Neural progenitor cell (in vitro differentiated cells): ENCODE data around the gene USF2. TPM values are rescaled to one million over a fixed set of nuclear protein-coding genes. Genes with fewer than 3 reads are reported as not detected.

Experiments
- DNase-seq: peaks from one replicate; pipeline ENCODE4 v3.0.0-alpha.2; 2016; ENCODE audit warnings: low spot score
- H2AFZ ChIP-seq: fragments of 200-600 bp; sonication (generic); replicated peaks from 2 replicates; pipeline ENCODE4 v1.6.1; 2016; ENCODE audit warnings: antibody characterized with exemption
- H3F3A ChIP-seq: fragments of 200-600 bp; sonication (generic); 2 replicates; pipeline ENCODE4 v1.6.1; 2016; ENCODE audit warnings: antibody characterized with exemption, low read depth
- H3K27ac ChIP-seq: fragments of 200-600 bp; sonication (generic); 2 replicates; pipeline ENCODE4 v1.5.1; 2016; ENCODE audit warnings: mild to moderate bottlenecking
- H3K27me3 ChIP-seq: fragments of 200-600 bp; sonication (generic); 2 replicates; pipeline ENCODE4 v1.6.1; 2016; ENCODE audit warnings: mild to moderate bottlenecking, moderate library complexity
- H3K36me3 ChIP-seq: fragments of 200-600 bp; sonication (generic); 2 replicates; pipeline ENCODE4 v1.5.1; 2016
- H3K4me1 ChIP-seq: fragments of 200-600 bp; sonication (generic); 2 replicates; pipeline ENCODE4 v1.6.1; 2016; ENCODE audit warnings: mixed run types
- H3K4me2 ChIP-seq: fragments of 200-600 bp; sonication (generic); 2 replicates; pipeline ENCODE4 v1.6.1; 2016
- H3K4me3 ChIP-seq: fragments of 200-600 bp; sonication (generic); 2 replicates; pipeline ENCODE4 v1.5.1; 2016
- H3K79me2 ChIP-seq: fragments of 200-600 bp; sonication (generic); 2 replicates; pipeline ENCODE4 v1.6.1; 2016; ENCODE audit warnings: low read depth
- H3K9ac ChIP-seq: fragments of 200-600 bp; sonication (generic); 2 replicates; pipeline ENCODE4 v1.6.1; 2016
- H3K9me3 ChIP-seq: fragments of 200-600 bp; sonication (generic); 2 replicates; pipeline ENCODE4 v1.5.1; 2016; ENCODE audit warnings: low read depth
- H4K20me1 ChIP-seq: fragments of 200-600 bp; sonication (generic); 2 replicates; pipeline ENCODE4 v1.6.1; 2016; ENCODE audit warnings: low read depth
- H3K27ac Mint-ChIP-seq: 3 replicates; pipeline ENCODE4 v1.8.0; 2021; ENCODE audit warnings: mixed read lengths
- H3K27me3 Mint-ChIP-seq: 2 replicates; pipeline ENCODE4 v1.8.0; 2022; ENCODE audit warnings: low read depth, mild to moderate bottlenecking, inconsistent platforms, moderate library complexity, mixed read lengths; ENCODE audit not compliant: insufficient read depth
- H3K36me3 Mint-ChIP-seq: 3 replicates; pipeline ENCODE4 v1.8.0; 2021; ENCODE audit warnings: mixed read lengths
- H3K4me1 Mint-ChIP-seq: 3 replicates; pipeline ENCODE4 v1.8.0; 2021; ENCODE audit warnings: mixed read lengths
- H3K4me3 Mint-ChIP-seq: 3 replicates; pipeline ENCODE4 v1.8.0; 2021; ENCODE audit warnings: mild to moderate bottlenecking, moderate library complexity, mixed read lengths
- H3K9me3 Mint-ChIP-seq: 3 replicates; pipeline ENCODE4 v1.8.0; 2020; ENCODE audit warnings: mixed read lengths
- CTCF ChIP-seq: fragments of 200-600 bp; sonication (generic); IDR thresholded peaks from 2 replicates; pipeline ENCODE4 v1.5.1; 2017; ENCODE audit warnings: antibody characterized with exemption, mild to moderate bottlenecking
- EZH2 ChIP-seq: fragments of 200-600 bp; sonication (generic); IDR thresholded peaks from 2 replicates; pipeline ENCODE4 v1.6.1; 2017; ENCODE audit warnings: antibody characterized with exemption, mild to moderate bottlenecking, moderate library complexity
- EZH2phosphoT487 ChIP-seq: fragments of 200-600 bp; sonication (generic); IDR thresholded peaks from 2 replicates; pipeline ENCODE4 v1.6.1; 2017; ENCODE audit warnings: antibody characterized with exemption
- total RNA-seq: library from RNA; depleted of rRNA; stranded (reverse); fragments of >200 nt; gene quantifications from 2 replicates; pipeline ENCODE4 v1.2.3, GENCODE V29; 2015; ENCODE audit warnings: low replicate concordance

The USF2 gene
- total RNA-seq, 1 donor from 2014 or later = 46.8 TPM

- H3F3A ChIP-seq = no peaks in the 10 kb centered on the region
- H3K4me3 ChIP-seq = no peak overlapping the region
- H3K27ac Mint-ChIP-seq = no peak overlapping the region
- peaks cover 12% of the 10 kb centered on the region for H3K4me1 Mint-ChIP-seq
- no peaks in the 10 kb centered on the region for H3K4me1 ChIP-seq
- peaks cover 17% of the 10 kb centered on the region for H3K27me3 Mint-ChIP-seq
- no peaks in the 10 kb centered on the region for H3K27me3 ChIP-seq
- no peaks in the 10 kb centered on the region for H3K9me3 ChIP-seq
- no peak overlapping the region for H2AFZ ChIP-seq
- H3K4me3 Mint-ChIP-seq = no peak overlapping the region
- H3K9me3 Mint-ChIP-seq = no peaks in the 10 kb centered on the region
- no peak for DNase-seq
- TF ChIP-seq EZH2phosphoT487 = no peak
- no peak for TF ChIP-seq CTCF
- TF ChIP-seq EZH2 = no peak
- H3K79me2 ChIP-seq = no peaks in the 10 kb centered on the region
- no peaks in the 10 kb centered on the region for H3K36me3 Mint-ChIP-seq
- no peak overlapping the region for H3K4me2 ChIP-seq
- H3K36me3 ChIP-seq = no peaks in the 10 kb centered on the region
- no peak overlapping the region for H3K9ac ChIP-seq
- no peaks in the 10 kb centered on the region for H4K20me1 ChIP-seq
- H3K27ac ChIP-seq = no peak overlapping the region
Measured at GRCh38 chr19:35310331-35310730, 41.6 kb downstream of the USF2 start.

GRCh38 chr19:35310811-35311465 lies 42.2 kb downstream of the USF2 start:
- Mint-ChIP-seq H3K4me1 (peaks cover 12% of the 10 kb centered on the region), H3K9me3 (no peaks in the 10 kb centered on the region), H3K27ac (no peak overlapping the region), H3K36me3 (no peaks in the 10 kb centered on the region), H3K27me3 (peaks cover 17% of the 10 kb centered on the region), H3K4me3 (no peak overlapping the region)
- Histone ChIP-seq H3K27ac (no peak overlapping the region), H3K9me3 (no peaks in the 10 kb centered on the region), H3F3A (no peaks in the 10 kb centered on the region), H4K20me1 (no peaks in the 10 kb centered on the region), H3K4me1 (no peaks in the 10 kb centered on the region), H2AFZ (no peak overlapping the region), H3K36me3 (no peaks in the 10 kb centered on the region), H3K4me3 (no peak overlapping the region), H3K9ac (no peak overlapping the region), H3K79me2 (no peaks in the 10 kb centered on the region), H3K4me2 (no peak overlapping the region), H3K27me3 (no peaks in the 10 kb centered on the region)
- no peak for TF ChIP-seq EZH2
- no peak for TF ChIP-seq CTCF
- no peak for TF ChIP-seq EZH2phosphoT487
- no peak for DNase-seq

GRCh38 chr19:35311901-35312665 lies 43.3 kb downstream of the USF2 start:
- no peak overlapping the region for H3K4me3 Mint-ChIP-seq
- no peak overlapping the region for H3K9ac ChIP-seq
- H3K4me2 ChIP-seq = no peak overlapping the region
- H3K27me3 ChIP-seq = no peaks in the 10 kb centered on the region
- no peak overlapping the region for H3K4me3 ChIP-seq
- no peaks in the 10 kb centered on the region for H3K36me3 Mint-ChIP-seq
- no peaks in the 10 kb centered on the region for H3K4me1 ChIP-seq
- H4K20me1 ChIP-seq = no peaks in the 10 kb centered on the region
- TF ChIP-seq EZH2phosphoT487 = no peak
- no peak for TF ChIP-seq EZH2
- no peak for TF ChIP-seq CTCF
- no peaks in the 10 kb centered on the region for H3K9me3 ChIP-seq
- H3K36me3 ChIP-seq = no peaks in the 10 kb centered on the region
- H3K27ac ChIP-seq = no peak overlapping the region
- H3K4me1 Mint-ChIP-seq = peaks cover 8% of the 10 kb centered on the region
- no peaks in the 10 kb centered on the region for H3K9me3 Mint-ChIP-seq
- no peak for DNase-seq
- H3K27ac Mint-ChIP-seq = no peak overlapping the region
- no peaks in the 10 kb centered on the region for H3F3A ChIP-seq
- no peak overlapping the region for H2AFZ ChIP-seq
- H3K79me2 ChIP-seq = no peaks in the 10 kb centered on the region
- H3K27me3 Mint-ChIP-seq = peaks cover 16% of the 10 kb centered on the region
